Heart right ventricle (tissue), 16 donors: Measurements from ENCODE around the gene PTPRG. TPM values are rescaled to one million over a fixed set of nuclear protein-coding genes. Genes with fewer than 3 reads are reported as not detected.
A peak's percentile ranks its signal among the peaks of the same experiment; 100 is the strongest.
"Not testable (repeated sequence)": the region's sequence is repeated elsewhere in the genome, so short reads cannot be mapped to it uniquely, and the experiment has no call there.

Source experiments
- ATAC-seq, 8 donors: fragments of 200-7000 bp; cut with Tn5 transposase; one replicate each; pipeline ENCODE4 v1.9.1; 2020; ENCODE audit warnings: mild to moderate bottlenecking in 8 of 8, moderate library complexity in 8 of 8, moderate number of reproducible peaks in 1 of 8
- DNase-seq, 2 donors: peaks; one replicate each; pipeline ENCODE4 v3.0.0-alpha.2; 2020
- H3K27ac ChIP-seq, 10 donors: fragments of 200-600 bp; sonication (generic) in 2 of 10; one replicate each; pipeline versions ENCODE4 v1.5.0 to v1.8.0; 2020 to 2022; ENCODE audit warnings: mild to moderate bottlenecking in 3 of 10
- H3K27me3 ChIP-seq, 7 donors: fragments of 200-600 bp; one replicate each; pipeline ENCODE4 v1.8.0; 2021 to 2022; ENCODE audit warnings: mild to moderate bottlenecking in 2 of 7
- H3K36me3 ChIP-seq, 9 donors: fragments of 200-600 bp; sonication (generic) in 1 of 9; one replicate each; pipeline versions ENCODE4 v1.5.0 to v1.8.0; 2020 to 2022; ENCODE audit warnings: mild to moderate bottlenecking in 2 of 9
- H3K4me1 ChIP-seq, 9 donors: fragments of 200-600 bp; sonication (generic) in 1 of 9; one replicate each; pipeline versions ENCODE4 v1.5.0 to v1.8.0; 2020 to 2022; ENCODE audit warnings: mild to moderate bottlenecking in 4 of 9
- H3K4me3 ChIP-seq, 10 donors: fragments of 200-600 bp; sonication (generic) in 2 of 10; one replicate each; pipeline versions ENCODE4 v1.5.0 to v1.8.0; 2020 to 2022; ENCODE audit warnings: mild to moderate bottlenecking in 7 of 10, moderate library complexity in 2 of 10
- H3K9me3 ChIP-seq, 11 donors: fragments of 200-600 bp in 10 of 11; sonication (generic) in 2 of 11; one replicate each; pipeline versions ENCODE4 v1.5.0 to v1.8.0; 2013 to 2022; ENCODE audit warnings: mild to moderate bottlenecking in 2 of 11, control low read depth in 1 of 11, moderate library complexity in 1 of 11
- WGBS, 2 donors: extraction: QIAGEN DNeasy Blood & Tissue Kit; methylation state at CpG; one replicate each; pipeline ENCODE4 v1.1.7; 2013; ENCODE audit warnings: inconsistent platforms in 1 of 2; 5-methylcytosine and 5-hydroxymethylcytosine counted together
- intact Hi-C, 10 donors: fragments of 100-400 bp; cut with DNase I; formaldehyde crosslinking; loops; one replicate each; pipeline versions ENCODE4 v1.11.1 to v1.14.2; 2022
- polyA plus RNA-seq, 2 donors: library from polyadenylated mRNA; stranded (reverse); fragments of 200-250 nt; gene quantifications; one replicate each; pipeline ENCODE4 v1.2.3, GENCODE V29; 2013
- total RNA-seq, 10 donors: library from RNA; stranded (reverse); fragmentation: NEBNext Ultra II Directional in 3 of 10; extraction: Animal tissue kit (Norgen Biotek cat#: 25700) in 3 of 10; gene quantifications; one replicate each; pipeline versions ENCODE4 v1.2.1 to v1.2.4, GENCODE V29; 2021 to 2023
- TF ChIP-seq, protein P1 (sequence below), 9 donors: fragments of 200-600 bp; sonication (generic) in 2 of 9; IDR thresholded peaks; one replicate each; pipeline versions ENCODE4 v1.5.0 to v1.8.0; 2021 to 2022; ENCODE audit warnings: antibody characterized with exemption in 9 of 9, mild to moderate bottlenecking in 5 of 9, moderate library complexity in 1 of 9
- donor health status: Arrhythmogenic right ventricular cardiomyopathy.
- donor health status: ischemic (EF 13 %, LVEDD 7.1; RV severe dilation, severe dysfunction).
- donor health status: healthy with polysubstance abuse.
- donor health status: DM: no; HTN: yes; CAD: no.
- donor health status: DM: no; HTN: no; CAD: no.
- donor health status: ischemic (EF 25% LVEDD 6.9; RV normal size, moderate dysfunction).
- donor health status: ischemic (EF 25% LVEDD 5.7; RV mildly dilated, moderate dysfunction).
- donor health status: healthy.
- donor health status: DM: yes; HTN: yes; CAD: no.
- donor health status: Ischemic cardiomyopathy.
- donor health status: ischemic (EF 35%, LVEDD 5.7; RV mildly dilated, moderate dysfunction).
- donor health status: nonischemic (EF 11% LVEDD 7.7; RV severe dilation, severe dysfunction).
- donor health status: DM: yes; HTN: yes; CAD: no.
- donor health status: PGD.
- donor health status: ischemic (EF 29% LVEDD 5.4; RV normal size, mild dysfunction).
- donor health status: nonischemic (EF 23%, LVEDD 6.1; RV moderate dilation, normal function).

The PTPRG gene
- total and polyA plus RNA-seq, 12 donors = 10.1 to 38.3 (median 32.6) TPM

GRCh38 chr3:61715886-61716527 lies 154.6 kb downstream of the PTPRG start:
- Histone ChIP-seq H3K4me1 (peaks cover 0 to 47% (median 31%) of the 10 kb centered on the region in 9 donors), H3K36me3 (no peaks in the 10 kb centered on the region), H3K27me3 (no peaks in the 10 kb centered on the region), H3K27ac (no peak overlapping the region), H3K4me3 (no peak overlapping the region), H3K9me3 (peaks cover 0 to 8% (median 0%) of the 10 kb centered on the region in 11 donors)
- TF ChIP-seq, protein P1, sequence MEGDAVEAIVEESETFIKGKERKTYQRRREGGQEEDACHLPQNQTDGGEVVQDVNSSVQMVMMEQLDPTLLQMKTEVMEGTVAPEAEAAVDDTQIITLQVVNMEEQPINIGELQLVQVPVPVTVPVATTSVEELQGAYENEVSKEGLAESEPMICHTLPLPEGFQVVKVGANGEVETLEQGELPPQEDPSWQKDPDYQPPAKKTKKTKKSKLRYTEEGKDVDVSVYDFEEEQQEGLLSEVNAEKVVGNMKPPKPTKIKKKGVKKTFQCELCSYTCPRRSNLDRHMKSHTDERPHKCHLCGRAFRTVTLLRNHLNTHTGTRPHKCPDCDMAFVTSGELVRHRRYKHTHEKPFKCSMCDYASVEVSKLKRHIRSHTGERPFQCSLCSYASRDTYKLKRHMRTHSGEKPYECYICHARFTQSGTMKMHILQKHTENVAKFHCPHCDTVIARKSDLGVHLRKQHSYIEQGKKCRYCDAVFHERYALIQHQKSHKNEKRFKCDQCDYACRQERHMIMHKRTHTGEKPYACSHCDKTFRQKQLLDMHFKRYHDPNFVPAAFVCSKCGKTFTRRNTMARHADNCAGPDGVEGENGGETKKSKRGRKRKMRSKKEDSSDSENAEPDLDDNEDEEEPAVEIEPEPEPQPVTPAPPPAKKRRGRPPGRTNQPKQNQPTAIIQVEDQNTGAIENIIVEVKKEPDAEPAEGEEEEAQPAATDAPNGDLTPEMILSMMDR (IDR thresholded peaks at IDR 0.05) = no peak
- DNase-seq = no peak
- ATAC-seq = no peak
- WGBS, 2 donors = 81 to 82% methylated on average over 4 of the region's 4 CpGs
- intact Hi-C loops = loop anchor here in 1 of 10 donors (10.0 kb wide), 1 partner anchor 151 kb away; the partner anchor contains the start of gene PTPRG

- H3K4me3 ChIP-seq, H3K36me3 ChIP-seq, H3K27ac ChIP-seq, DNase-seq, H3K9me3 ChIP-seq, ATAC-seq, H3K27me3 ChIP-seq: not testable (repeated sequence)
- intact Hi-C loops = loop anchor here in 1 of 10 donors (10.0 kb wide), 1 partner anchor 152 kb away; the partner anchor contains the start of gene PTPRG
- 89 to 92% methylated on average over 8 of the region's 8 CpGs for WGBS, 2 donors
- peaks cover 0 to 54% (median 31%) of the 10 kb centered on the region in 9 donors for H3K4me1 ChIP-seq
These were observed 155.3 kb downstream of the PTPRG start for GRCh38 chr3:61716693-61717092.

- TF ChIP-seq, protein P1 (IDR thresholded peaks at IDR 0.05) = no peak
- WGBS, 2 donors = 62 to 82% methylated on average over 3 of the region's 3 CpGs
These were observed 157.2 kb downstream of the PTPRG start for GRCh38 chr3:61718565-61718964.

DNA sequence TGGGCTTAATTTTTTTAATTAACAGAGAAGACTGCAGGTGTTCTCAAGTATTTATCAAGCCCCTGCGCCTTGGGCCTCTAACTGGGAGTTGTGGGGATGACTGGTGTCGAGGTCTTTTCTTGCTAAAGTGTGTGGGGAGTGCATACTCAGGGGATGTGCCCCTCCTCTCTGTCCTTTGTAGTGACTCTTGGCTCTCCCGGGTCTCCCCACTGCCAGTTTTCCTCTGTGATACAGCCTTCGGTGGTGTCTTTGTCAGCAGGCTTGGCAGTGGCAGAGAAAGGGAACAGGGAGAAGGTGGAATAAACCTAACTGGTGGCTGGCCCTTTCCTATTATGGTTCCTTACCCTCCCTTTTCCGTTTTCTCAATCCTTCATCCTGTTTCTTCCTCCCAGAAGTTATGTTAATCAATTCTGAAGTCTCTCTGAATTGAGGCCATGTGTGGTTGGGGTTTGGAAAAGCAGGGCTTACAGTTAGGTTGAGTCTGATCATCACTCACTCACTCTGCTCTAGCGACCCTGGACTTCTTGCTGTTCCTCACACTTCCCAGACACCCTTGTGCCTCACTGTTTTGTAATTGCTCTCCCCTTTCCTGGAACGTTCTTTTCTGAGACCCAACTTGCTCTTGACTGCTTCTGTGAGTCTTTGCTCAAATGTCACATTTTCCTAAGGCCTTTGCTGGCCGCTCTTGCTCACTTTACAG lies 158.1 kb downstream of the PTPRG start:
- peak in 7 of 8 donors; percentile 81 to 90 (median 84) for ATAC-seq

More at GRCh38 chr3:61718565-61718964, 157.2 kb downstream of the PTPRG start:
- intact Hi-C loops = loop anchor here in 1 of 10 donors (10.0 kb wide), 1 partner anchor 154 kb away; the partner anchor contains the start of gene PTPRG
- Histone ChIP-seq H3K36me3 (no peaks in the 10 kb centered on the region), H3K9me3 (peaks cover 0 to 5% (median 0%) of the 10 kb centered on the region in 11 donors), H3K27me3 (no peaks in the 10 kb centered on the region), H3K27ac (peak overlapping the region in 4 of 10 donors; percentile 48 to 74 (median 52)), H3K4me1 (peaks cover 0 to 69% (median 31%) of the 10 kb centered on the region in 9 donors), H3K4me3 (no peak overlapping the region)
- DNase-seq = no peak
- no peak for ATAC-seq

More for the DNA sequence above, 158.1 kb downstream of the PTPRG start:
- intact Hi-C loops = loop anchor here in 1 of 10 donors (10.0 kb wide), 1 partner anchor 155 kb away; the partner anchor contains the start of gene PTPRG
- TF ChIP-seq, protein P1 (IDR thresholded peaks at IDR 0.05) = no peak
- H3K27ac ChIP-seq = peak overlapping the region in 7 of 10 donors; percentile 48 to 74 (median 52)
- H3K9me3 ChIP-seq = no peaks in the 10 kb centered on the region
- DNase-seq = peak; percentile 23 to 28
- H3K4me1 ChIP-seq = peaks cover 0 to 68% (median 31%) of the 10 kb centered on the region in 9 donors
- H3K27me3 ChIP-seq = no peaks in the 10 kb centered on the region
- WGBS, 2 donors = 47 to 50% methylated on average over 8 of the region's 8 CpGs
- H3K36me3 ChIP-seq = no peaks in the 10 kb centered on the region
- H3K4me3 ChIP-seq = no peak overlapping the region
